ENCODE measurements around the gene SLC1A3.

The SLC1A3 gene

DNA sequence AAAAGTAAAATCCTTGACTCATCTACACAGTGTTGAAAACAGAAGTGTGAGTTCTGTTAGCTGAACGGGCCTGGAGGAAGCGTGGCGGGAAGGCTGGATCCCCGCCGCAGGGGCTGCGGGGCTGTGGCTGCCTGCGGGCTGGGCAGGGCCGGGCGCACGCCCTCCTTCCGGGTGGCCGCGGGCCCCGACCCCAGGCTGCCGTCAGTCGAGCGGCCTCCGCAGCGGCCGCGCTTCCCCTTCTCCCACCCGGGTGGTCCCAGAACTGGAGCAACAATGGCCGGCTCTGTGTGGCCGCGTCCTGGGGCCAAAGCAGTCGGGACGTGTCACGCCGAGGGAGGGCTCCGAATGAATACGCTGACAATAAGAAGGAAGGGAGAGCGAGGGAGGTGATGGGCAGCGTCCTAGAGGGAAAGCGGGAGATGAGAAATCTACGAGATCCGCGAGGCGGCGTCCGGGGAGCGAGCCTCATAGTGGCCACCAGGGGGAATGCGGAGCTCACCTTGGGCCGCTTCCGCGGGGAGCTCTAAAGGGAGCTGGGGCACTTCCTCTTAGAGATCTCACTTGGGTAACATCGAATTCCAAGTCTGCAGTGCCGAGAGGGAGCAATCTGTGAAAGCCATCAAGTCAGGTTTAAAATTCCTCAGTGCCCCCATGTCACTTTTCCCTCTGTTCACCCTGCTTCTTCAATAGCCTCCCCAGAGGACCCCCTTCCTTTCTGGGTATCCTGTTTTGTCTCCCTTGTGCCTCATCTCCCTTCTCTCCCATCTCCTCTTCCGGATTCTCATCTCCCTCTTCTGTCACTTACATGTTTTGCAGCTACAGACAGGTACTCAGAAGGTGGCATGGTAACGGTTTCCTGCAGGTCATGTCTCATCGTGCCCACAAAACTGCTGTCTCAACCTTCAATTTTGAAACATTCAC, 83.9 kb downstream of the SLC1A3 start:
- DNase-seq: no peak

DNA sequence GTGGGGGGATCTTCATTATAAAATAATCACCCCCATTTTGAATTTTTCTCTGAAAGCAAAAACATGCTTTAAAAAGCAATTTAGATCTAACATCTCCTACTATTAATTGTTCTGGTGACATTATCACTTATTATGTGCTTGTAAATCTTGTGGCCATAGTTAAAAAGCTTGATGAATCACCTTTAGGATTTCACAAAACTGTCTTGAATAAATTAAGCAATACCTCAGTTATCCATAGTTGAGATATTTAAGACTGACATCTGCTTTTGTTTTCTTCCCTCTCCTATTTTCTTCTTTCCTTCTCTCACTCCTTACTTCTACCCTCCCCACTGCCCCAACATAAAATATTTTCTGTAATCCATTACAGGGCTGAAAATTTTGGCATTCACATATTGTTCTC, 84.8 kb downstream of the SLC1A3 start:
- DNase-seq: no peak

DNA sequence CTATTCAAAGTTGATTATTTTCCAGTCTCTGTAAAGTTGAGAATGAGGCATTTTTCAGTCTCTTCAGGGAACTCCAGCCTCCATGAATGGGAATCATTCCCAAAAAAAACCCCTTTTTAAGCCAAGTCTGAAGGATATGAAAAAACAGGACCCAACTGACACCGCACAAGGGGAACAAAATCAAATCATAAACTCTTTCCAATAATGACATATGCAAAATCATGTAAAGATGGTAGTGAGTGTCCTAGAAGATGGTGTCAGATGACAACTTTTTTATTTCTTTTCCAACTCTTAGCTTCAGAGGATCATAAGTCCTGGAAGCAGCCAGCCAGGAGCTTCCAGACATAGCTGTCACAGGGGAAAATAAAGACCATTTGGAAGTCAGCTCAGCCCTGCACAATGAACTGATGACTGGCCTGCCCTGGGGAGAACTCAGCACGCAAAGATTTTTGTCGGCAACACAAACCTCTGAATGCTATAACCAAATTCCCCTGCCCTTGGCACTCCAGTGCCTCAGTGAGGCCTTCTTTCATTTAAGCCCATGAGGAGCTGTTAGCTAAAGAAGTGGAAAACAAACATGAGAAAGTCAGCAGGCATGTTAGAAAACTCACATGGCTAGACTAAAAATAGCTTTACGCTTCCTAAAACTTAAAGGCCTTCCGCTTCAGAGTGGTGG, 85.4 kb downstream of the SLC1A3 start:
- no peak for DNase-seq

DNA sequence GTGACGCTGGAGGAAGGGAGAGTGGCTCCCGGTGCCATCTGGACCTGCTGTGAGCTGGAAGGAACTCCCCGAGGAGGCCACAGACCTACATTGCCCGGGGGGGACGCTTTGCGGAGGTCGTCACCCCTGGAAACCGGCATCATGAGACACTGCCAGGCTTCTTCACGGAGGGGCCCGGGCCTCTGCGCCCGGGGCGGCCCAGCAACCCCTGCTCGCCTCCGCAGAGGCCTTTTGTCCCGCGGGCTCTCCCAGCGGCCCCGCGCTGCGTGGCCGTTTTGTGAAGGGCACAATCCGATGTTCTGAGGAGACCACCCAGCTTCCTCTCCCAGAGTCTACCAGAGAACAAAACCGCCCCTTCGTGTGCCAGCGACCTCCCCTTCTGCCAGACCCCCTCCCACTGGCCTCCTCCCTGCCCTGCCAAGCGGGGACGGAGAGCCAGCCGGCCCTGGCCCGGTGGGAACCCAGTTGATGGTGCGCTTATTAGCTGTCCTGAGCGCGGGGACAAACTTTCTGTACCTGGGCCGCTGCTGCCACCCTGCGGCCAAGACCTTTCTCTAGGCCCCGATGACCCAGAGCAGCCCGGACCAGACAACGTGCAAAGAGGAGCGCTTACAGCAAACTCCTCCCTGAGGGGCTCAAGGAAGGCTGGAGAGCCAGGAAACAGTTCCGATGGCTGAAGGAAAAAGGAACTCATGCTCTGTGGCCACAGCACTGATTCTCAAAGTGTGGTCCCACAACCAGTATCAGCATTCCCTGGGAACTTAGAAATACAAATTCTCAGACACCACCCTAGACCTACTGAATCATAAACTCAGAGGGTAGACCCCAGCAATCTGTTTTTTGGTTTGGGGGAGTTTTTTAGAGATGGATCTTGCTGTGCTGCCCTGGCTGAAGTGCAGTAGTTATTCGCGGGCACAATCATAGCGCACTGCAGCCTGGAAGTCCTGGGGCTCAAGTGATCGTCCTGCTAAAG, 86.7 kb downstream of the SLC1A3 start:
- no peak for DNase-seq

DNA sequence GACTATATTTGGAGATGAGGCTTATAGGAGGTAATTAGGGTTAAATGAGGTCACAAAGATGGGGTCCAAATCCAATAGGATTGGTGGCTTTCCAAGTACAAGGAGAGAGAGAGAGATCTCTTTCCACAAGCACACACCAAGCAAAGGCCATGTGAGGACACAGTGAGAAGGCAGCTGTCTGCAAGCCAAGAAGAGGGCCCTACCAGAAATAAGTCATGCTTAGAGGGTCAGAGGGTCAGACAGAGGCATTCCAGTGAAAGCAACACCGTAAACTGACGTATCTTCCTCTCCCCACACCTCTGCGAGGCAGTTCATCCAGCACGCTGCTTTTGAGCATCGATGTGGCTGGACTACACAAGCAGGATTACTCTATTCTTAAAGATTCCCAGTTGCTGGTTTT, 87.9 kb downstream of the SLC1A3 start:
- no peak for DNase-seq

DNA sequence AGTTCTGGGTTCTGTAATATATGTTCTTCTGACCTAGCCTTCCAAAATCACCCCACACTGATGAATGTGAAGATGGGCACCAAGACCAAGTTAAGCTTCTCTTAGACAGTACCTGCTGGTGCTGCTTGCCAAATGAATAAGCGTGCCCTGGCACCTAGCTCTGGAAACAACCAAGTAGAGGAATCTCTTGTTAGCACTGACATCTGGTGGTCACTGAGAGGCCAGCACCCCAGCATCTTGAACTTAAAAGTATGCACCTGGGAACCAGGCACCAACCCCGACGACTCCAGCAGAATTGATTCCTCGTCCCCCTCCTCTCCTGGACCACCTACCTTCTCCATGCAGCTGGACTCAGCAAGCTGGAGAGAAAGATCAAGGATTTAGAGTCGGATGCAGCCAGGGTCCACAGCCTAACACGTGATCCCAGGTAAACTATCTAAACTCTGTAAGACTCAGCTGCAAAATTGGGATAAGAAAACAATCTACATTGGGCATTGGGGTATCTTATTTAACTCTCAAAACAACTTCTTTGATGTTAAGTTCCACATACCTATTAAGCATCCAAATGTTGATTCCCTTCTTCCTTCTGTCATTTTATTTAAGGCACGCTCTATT, 89.8 kb downstream of the SLC1A3 start:
- no peak for DNase-seq

DNA sequence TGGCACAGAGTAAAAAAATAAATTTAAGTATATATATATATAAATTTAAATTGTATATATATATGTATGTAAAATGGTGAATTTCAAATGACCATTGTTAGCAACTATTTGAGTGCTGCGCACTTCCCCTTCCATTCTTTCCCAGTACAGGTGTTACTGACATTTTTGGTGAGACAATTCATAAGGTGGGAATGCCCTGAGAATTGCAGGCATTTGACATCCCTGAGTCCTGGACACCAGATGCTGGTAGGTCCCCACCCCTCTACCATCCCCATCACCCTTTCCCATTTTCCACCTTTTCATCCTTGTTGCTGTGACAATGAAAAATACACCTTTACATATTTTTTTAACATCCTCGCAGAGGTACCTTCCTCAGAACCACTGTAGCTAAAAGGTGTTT, 91.6 kb downstream of the SLC1A3 start:
- no peak for DNase-seq

DNA sequence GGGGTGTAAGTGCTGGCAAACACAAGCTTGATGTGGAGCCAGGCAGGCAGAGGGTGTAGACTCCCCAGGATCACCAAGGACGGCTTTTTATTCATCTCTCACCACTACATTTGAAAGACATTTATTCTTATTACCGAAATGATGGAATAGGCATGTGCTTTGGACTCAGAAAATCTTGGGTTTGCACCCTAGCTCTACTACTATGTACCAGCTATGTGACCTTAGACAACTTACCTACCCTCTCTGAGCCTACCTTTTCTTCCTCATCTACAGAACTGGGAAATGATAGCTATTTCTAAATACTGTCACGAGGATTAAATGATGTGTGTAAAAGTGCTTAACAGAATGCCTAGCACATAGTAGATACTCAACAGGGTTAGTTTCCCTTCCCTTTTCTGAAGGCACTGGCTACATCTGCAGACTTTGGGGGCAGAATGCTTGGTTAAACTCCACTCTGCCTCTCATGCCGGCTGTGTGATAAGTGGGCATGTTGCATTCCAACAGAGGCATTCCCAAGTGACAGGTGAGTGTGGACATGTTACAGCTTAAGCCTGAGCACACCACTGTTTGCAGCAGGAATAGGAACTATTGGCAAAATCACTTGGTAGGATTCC, 94.8 kb downstream of the SLC1A3 start:
- DNase-seq: no peak

DNA sequence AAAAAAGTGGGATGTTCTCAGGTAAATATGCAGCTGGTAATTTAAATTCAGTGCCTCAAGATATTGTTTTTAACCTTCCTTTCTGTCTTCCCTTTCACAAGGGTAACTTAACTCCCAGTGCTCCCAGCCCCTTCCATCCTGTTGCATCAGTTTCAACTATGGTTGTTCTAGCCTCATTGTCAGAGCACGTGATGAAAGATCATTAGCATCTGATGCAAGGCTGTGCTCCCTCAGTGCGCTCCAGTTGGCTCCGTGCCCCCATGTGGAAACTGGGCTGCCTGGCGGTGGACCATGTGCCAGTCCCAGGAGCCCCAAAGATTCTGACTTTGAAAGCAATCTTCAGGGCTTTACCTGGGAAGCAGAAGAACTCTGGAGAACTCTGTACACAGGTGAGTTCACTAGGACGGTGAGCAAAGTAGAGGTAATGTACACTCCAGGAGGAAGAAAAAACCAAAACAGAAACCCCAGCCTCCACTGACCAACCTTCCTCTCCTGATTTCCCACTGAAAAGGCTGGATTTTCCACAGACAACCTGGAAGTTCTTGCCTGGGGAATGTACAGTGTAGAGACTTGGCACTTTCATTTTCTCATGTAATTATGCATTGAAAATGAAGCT, 96.9 kb downstream of the SLC1A3 start:
- no peak for DNase-seq

DNA sequence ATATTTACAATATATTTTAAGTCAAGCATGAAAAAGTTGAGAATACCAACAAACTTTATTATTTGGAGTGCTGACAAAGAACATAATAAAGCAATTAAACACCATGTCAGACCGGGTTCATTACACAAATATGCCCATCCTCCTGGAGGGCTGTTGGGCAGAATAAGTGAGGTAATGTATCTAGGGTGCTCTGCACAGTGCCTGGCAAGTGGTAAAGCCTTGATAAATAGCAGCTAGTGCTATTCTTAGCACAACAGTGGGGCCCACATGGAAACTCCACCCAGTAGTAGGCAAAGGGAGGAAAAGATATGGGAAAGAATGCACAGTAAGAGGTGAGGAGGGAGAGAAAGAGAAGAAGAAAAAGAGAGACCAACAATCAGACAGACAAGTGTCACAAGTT, 97.7 kb downstream of the SLC1A3 start:
- no peak for DNase-seq

DNA sequence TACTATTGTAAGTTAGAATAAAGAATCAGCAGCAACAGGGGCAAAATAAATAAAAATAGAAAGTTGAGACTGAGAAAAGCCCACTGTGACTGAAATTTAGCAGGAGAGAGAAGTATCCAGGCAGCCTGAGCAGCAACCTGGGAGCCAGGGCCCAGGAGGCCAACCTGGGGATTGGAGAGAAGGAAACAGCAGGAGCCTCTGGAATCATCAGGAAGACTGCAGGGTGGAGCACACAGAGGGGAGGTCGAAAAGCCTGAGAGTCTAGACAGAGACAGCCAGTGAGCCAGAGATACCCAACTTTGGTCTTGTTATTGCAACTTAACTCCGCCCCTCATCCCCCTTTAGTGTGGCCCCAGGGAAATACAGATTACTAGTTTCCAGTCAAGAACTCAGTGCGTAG, 98.6 kb downstream of the SLC1A3 start:
- no peak for DNase-seq

DNA sequence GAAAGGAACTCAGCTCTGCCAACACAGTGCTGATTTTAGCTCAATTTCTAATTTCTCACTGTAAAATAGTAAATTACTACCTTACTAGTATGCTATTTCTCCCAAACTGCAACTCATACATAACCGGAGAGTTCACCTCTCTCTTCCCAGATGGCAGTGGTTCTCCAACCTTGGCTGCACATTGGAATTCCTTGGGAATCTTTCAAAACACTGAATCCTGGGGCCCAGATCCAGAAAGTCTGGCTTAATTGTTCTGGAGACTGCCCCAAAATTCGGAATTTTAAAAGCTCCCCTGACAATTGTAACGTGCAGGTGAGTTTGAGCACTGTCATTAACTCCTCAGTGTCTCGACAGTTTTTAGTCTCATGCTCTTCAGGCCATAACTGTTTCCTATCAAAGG, 100.3 kb downstream of the SLC1A3 start:
- DNase-seq: no peak

DNA sequence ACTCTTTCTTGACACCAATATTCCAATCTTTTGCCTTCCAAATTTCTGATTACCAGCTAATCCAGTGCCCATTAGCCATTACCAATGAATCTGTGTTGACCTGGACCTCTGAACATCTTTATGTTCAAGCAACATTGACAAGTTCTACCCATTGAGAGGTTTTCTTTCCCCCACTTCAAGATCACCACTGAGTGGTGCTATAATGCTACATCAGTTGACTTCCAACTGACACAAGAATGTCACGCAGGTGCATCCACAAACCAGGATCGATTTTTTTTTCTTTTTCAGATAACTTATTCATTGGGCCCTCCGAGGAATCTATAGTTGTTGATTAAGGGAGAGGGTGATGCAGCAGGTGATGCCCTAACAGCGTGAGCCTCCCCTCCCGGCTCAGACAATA, 102.6 kb downstream of the SLC1A3 start:
- no peak for DNase-seq

DNA sequence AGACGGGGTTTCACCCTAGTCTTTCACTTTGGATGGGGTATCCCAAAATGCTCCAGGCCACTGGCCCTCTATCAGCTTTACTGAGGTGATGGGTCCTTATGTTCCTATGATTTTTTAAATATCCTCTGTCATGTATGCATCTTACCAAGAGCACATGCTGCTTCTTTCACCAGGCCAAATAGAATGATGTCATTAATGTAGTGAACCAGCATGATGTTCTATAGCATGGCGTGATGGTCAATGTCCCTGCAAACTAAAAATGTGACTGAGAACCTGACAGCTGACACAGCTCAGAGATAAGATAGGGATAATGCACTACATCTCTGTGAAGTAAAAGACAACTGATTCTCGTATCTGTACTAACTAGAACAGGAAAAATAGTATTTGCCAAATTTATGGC, 103.6 kb downstream of the SLC1A3 start:
- no peak for DNase-seq

DNA sequence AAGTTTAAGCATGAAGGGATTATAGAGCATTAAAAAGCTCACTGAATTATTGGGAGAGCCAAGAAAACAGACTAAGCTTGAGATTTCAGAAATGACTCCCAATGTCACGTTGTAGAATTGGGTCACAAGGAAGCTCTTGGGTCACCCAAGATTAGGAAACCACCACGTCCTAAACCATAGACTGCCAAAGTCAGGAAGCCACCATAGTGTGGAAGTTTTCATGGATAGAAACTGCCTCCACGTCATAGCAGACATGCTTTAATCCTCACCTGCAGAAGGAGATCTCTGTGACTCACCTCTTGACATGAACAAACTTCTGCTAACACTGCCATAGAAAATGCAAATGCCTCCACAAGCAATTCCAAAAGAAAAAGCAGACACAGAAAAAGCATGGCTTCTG, 106.3 kb downstream of the SLC1A3 start:
- no peak for DNase-seq

DNA sequence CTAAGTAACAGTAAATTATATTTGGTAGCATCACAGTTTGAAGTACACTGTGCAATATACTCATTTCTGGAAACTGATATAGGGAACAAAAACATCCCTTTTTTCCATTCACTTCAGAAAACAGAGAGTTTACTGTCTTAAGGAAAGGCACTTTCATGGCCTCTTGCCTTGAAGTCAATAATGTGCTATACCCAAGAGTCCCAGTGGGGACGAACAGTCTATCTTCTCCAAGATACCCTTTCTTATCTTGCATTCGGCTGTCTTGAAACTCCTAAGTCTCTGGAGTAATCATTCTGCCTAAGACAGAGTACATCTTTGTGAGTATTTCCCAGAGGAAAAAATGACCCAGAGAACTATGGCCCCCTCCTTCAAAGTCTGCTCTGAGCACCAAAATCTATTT, 107.1 kb downstream of the SLC1A3 start:
- DNase-seq: no peak

DNA sequence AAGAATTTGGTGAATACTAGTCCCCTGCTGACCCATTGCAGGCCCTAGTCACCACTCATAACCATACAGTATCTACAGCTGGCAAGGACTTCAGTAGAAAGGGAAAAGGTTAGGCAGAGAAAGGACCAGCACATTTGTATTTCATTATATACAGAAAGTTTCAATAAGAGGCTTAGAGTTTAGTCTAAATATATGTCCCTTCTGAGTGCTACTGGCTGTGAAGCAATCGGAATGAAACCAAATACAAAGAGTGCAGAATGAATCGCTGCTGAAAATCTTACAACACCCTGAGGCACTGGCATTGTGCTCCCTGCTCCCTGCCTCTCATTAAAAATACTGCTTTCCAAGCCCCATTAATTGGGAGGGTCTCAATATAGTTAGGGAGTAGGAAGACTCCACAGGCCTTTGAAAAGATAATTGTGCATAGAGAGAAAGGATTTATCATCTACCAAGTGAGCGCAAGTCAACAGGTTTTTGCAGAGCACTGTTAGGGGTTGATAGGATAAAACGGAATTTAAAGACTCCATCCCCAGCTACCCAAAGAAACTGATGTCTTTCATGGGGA, 110.8 kb downstream of the SLC1A3 start:
- DNase-seq: no peak

DNA sequence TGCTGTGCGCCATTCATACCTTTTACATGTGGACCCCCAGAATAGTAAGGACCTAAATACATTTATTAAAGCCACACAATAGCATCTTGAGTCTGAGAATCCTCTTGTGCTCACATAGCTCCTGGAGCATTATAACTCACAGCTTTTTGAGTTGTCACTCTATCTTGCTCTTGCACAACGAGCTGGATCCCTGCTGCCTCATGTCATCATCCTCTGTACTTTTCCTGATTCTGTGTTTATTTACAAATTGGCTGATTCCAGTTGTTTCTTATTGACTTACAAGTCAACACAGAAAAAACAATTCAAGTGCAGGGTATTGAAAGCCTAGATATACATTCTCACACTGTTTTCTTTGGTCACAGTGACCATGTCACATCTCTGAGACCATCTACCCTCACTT, 112.9 kb downstream of the SLC1A3 start:
- no peak for DNase-seq

DNA sequence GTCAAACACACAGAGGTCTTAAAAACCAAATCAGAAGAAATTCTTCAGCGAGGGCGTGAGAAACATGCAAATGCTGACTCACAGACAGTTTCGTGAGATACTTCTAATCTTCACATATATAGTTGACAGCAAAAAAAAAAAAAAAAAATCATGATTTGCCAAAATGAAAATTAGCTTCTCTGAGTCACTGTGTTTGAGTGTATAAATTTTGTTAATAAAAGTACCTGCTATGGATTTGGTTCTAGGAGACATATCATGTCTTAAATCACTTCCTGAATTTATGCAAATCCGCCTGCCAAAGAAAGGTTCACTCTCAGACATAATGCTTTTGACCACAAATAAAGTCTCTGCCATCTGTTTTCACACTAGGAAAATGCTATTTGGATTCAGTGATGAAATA, 114.3 kb downstream of the SLC1A3 start:
- DNase-seq: no peak

DNA sequence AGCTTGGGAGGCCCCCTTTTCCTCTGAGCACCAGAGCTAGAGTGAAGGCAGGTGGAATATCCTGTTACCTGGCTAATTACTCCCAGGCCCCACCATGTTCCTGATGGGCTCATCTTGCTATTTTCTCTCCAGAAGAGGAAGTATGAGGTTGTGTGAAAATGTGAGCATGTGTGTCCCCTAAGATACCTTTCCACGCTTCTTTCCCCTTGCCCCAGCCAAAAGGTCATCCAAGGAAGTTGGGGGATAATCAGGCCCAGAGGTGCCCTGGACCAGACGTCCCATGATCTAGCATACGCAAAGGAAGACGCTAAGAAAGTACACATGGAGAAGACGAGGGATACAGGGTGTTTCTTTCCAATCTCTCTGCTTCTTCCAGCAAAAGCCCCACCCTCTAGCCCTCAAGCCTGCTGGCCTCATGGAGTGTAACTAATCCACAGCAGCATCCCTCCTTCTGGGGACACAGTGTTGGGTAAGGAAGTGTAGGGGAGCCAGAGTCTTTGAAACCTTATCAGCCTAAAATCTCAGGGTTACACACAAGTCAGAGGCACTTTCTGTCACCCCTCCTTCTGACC, 115.3 kb downstream of the SLC1A3 start:
- DNase-seq: no peak

DNA sequence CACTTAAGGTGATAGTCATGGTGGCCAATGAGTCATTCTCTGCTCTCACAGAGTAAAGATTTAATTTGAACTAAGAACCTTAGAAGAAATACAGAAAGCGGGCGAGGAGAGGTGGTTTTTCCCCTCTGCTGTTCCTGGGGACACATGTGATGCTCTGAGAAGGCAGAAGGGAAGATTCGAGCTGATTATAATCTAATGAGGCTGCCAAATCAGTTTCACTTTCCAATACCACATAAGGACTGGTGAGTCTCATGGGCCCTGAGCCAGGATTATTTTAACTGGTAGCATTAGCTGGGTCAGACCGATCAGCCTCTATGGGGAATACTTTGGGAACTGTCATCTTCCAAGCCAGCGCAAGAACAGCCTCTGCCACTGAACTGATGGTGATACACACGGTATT, 116.5 kb downstream of the SLC1A3 start:
- DNase-seq: no peak
